Medulla oblongata (tissue), 1 donor: ENCODE measurements around the gene LNX1.

Experiments
- DNase-seq: peaks from one replicate; pipeline ENCODE4 v3.0.0-alpha.2; 2015; ENCODE audit errors: extremely low spot score

Gene LNX1

DNA sequence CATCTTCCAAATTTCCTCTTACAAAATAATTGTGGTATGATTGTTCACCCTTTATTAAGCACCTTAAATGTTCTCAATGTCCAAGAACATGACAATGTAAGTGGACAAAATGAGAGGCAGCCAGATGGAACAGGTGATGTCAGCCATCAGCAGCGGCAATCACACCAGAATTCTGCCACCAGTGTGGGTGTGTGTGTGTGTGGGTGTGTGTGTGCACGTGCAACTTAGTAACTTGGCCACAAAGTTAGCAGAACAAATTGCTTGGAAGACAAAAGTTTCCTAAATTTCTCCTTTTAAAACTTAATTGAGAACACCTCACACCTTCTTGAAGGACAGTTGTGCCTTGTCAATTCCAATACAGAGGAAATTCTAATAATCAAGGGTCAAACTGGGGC, 18.7 kb downstream of the LNX1 start:
- DNase-seq, result no peak

- no peak for DNase-seq
Measured at GRCh38 chr4:53571936-53572599, 19.2 kb downstream of the LNX1 start.

DNA sequence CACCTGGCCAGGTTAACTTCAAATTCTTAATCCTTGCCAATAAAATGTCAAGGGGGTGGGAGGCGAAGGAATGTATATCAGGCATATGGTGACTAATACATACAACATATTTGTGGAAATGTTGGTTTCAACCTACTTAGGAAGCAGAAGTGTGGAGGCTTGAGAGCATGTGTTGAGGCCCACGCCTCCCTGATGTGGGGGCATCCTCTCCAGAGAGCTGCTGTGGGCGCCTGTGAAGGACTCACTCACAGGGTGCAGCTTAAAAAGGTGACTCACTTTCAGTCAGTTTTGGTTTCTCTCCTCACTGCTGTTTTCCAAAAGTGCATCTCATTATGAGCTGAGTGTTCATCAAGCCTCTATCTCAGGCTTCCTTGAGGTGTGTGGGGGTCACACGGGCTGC, 27.5 kb downstream of the LNX1 start:
- no peak for DNase-seq

- DNase-seq, result no peak
Measured at GRCh38 chr4:53562409-53562808, 28.9 kb downstream of the LNX1 start.

GRCh38 chr4:53559021-53559620, 32.2 kb downstream of the LNX1 start:
- no peak for DNase-seq

GRCh38 chr4:53558065-53558801, 33.1 kb downstream of the LNX1 start:
- no peak for DNase-seq

DNA sequence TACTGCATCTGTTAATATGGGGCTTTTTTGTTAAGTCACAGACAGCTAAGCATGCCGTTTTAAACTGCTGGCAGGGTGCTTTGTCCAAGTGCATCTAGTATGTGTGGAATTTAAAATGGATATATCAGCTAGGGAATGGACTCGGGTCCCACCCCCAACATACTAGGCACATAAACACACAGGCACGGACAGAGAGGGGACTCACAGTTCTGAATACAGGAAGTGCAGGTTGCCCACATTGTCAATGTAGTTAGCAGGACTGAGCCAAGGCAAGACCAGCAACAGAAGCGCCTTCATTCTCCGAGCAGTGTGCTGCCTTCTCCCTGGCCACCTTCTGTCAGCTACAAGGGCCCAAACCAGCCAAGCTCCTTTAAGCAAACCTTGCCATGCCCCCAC, 33.6 kb downstream of the LNX1 start:
- no peak for DNase-seq

- DNase-seq, result no peak
Measured at GRCh38 chr4:53556651-53557050, 34.6 kb downstream of the LNX1 start.

DNA sequence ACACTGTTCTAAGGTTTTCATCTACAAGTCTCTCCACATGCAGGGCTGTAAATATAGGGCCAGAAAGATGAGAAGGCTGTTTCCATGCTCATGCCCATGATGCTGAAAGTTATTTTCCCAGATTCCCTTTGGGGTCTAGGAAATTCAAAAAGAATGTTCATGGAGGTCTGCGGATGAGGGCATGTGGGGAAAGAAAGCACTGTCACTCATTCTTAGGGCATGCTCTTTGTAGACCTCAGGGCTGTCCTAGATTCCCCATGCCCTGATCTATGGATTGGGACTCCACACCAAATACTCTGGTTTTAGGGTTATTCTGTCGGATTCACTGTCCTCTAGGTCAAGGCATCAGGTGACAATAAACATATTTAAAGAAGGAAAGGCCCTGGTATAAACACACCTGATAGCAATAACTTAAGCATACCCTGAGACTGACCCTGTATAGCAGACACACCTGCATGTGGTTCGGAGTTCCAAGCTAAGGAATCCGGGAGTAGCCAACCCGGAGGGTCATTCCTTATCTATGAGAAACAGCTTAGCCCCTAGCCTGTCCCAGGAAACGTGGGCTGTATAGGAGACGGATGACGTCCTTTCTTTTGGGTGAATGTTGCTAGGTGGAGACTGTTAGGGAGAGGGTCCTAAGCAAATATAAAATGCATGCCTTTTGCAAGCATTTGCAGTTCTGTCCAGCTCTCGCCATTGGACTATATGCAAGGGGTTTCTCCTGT, 37.6 kb downstream of the LNX1 start:
- no peak for DNase-seq

DNA sequence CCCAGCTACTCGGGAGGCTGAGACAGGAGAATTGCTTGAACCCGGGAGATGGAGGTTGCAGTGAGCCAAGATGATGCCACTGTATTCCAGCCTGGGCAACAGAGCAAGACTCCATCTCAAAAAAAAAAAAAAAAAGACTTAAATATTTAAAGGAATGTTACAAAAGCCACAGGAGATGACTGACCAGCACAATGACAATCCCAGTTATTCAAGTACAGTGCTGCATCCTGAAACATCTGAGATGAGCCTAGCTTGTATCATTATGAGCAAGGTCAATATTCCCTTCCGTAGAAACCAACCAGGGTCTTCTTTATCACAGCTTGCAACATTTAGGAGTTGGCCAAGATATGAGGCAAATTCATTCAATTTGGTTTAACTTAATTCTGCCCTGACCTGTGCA, 38.6 kb downstream of the LNX1 start:
- DNase-seq, result no peak

DNA sequence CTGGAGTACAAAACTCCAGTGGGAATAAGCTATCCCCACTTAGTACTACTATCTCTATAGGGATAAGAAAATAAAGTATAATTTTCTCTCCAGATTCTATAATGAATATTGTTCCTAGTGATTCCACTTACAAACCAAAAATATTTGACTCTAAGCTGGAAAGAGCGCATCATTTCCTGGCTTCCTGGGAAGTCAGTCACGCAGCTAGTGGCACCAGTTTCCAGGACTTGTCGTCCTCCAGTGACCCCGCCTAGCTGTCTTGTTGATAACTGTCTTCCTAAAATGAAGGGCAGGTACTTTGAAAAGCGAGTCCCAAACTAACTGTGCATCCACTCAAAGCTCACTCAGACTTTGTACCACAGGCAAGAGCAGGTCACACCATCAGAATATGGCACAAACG, 39.3 kb downstream of the LNX1 start:
- no peak for DNase-seq

GRCh38 chr4:53551281-53551864, 39.9 kb downstream of the LNX1 start:
- no peak for DNase-seq

DNA sequence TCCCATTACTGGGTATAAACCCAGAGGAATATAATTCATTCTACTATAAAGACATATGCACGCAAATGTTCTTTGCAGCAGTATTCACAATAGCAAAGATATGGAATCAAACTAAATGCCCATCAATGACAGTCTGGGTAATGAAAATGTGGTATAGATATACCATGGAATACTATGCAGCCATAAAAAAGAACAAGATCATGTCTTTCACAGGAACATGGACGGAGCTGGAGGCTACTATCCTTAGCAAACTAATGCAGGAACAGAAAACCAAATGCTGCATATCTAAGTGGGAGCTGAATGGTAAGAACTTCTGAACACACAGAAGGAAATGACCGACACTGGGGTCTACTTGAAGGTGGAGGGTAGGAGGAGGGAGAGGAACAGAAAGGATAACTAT, 42.6 kb downstream of the LNX1 start:
- no peak for DNase-seq

- DNase-seq, result no peak
Measured at GRCh38 chr4:53547983-53548382, 43.3 kb downstream of the LNX1 start.

DNA sequence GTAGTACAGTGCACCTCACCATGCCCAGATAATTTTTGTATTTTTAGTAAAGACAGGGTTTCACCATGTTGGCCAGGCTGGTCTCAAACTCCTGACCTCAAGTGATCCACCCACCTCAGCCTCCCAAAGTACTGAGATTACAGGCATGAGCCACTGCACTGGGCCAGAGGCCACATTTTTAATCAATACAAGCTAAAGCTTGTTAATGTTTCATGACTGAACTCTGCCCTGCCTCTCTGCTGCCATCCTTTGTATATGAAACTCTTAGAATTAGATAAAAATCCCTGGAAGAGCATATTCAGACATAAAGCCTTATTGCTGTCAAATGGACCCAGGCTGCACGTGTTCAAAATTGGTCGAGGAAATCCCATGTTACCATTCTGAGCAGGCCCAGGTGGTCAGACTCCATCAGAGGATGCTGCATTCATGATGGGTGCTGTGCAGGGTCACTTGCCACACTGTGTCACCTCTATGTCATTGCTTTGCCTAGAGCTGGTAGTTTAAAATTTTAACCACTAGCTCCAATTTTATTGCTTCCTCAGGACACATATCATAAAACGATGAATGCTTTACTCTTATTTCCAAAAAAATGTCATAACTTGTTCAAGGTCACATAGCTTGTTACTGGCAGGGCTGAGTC, 45.2 kb downstream of the LNX1 start:
- DNase-seq, result no peak

DNA sequence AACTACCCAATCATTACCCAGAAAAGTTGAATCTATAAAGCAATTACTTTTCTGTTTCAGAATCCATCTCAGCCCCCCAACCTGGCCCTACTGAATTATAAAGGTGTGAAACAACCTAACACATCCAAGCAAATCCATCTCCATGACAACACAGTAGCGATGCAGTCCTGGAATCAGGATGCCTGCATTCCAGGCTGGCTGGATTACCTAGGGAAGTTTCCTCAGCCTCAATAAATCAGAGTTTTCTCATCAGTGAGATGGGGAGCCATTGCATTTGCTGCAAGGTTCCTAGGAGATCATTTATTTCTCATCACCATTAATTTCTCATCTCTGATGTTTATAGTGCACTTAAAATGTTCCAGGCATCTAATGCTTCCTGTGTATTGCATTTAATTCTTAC, 46.0 kb downstream of the LNX1 start:
- DNase-seq, result no peak

GRCh38 chr4:53543561-53543960, 47.7 kb downstream of the LNX1 start:
- no peak for DNase-seq

DNA sequence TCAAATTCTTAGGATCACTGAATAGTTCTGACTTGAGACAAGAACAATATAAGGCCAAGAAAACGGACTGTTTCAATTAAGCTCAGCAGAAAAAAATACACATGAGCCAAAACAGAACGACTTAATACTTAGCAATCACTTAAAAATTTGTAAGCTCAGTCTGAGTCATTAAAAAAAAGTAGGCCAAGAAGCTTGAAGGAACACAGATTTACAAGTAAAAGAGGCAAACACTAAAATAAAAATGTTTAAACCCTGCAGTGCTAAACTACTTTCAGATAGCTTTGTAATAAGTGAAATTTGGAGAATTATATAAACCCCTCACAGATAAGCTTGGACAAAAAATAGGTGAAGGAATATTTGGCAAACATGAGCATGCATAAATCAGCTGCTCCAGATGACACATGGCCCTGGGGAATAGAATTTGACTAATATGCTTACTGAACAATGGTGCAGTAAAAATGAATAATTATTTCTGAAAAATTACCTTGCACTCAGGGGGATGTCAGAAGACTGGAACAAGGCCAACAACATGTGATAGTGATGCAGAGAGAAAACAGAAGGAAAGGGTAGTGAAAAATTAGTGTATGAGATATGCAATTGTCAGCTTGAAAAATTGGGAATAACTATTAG, 49.6 kb downstream of the LNX1 start:
- peak; percentile 12 for DNase-seq

DNA sequence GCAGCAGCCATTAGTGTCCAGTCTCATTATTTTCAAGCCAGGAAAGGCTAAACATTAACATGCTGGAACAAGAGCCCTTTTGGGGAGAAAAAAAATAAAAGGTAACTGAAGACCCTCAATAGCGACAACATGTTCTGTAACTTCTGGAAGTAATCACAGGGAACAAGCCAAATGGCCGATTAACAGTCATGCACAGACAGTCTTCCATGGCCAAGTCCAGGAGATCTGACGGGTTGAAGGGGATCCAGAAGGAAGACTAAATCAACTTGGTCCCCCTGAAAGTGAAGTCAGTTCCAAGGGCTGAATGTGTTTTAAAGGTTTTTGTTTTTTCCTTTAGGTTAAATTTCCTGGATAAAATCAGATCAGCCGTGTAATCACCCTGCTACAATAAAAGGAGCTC, 52.5 kb downstream of the LNX1 start:
- DNase-seq, result no peak

- no peak for DNase-seq
Measured at GRCh38 chr4:53537606-53538005, 53.7 kb downstream of the LNX1 start.

- no peak for DNase-seq
Measured at GRCh38 chr4:53536328-53536727, 55.0 kb downstream of the LNX1 start.
